Measurements from ENCODE around the gene MAP4K3.

MAP4K3 gene

GRCh38 chr2:39228413-39229209, 208.5 kb downstream of the MAP4K3 start:
- DNase-seq, result no peak

DNA sequence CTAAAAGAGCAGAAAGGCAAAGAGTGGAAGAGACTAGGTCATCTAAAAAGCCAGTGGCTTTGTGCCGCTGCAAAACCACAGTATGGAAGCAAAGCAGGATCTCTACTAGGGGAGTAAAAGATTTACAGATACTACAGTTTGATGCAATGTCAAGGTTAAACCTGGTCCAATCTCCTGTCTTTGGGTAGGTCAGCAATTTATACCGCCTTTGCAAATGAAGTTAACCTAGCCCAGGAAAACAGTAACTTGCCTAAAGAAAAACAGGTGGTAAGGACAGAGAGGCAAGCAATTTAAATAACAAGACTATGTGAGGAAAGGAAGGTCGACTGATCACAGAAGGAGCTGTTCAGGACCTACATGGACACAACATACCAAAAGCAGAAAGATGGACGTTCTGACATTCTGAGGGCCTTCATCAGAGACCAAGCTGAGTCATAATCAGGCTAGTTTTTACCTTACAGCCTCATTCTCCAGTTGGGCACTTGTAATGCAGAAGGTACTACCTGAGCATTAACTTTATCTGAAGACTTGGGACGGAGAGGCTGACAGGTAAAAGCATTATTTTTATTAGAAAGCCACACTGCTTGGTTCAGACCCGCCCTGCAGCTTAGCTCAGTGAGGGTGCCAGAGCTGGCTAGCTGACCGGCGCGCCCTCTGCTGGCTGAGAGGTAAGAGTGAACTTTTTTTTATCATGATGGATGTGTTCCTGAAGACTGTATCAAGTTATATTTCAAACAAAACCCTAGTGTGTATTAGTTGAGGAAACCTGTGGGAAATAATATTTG, 209.3 kb downstream of the MAP4K3 start:
- no peak for DNase-seq

DNA sequence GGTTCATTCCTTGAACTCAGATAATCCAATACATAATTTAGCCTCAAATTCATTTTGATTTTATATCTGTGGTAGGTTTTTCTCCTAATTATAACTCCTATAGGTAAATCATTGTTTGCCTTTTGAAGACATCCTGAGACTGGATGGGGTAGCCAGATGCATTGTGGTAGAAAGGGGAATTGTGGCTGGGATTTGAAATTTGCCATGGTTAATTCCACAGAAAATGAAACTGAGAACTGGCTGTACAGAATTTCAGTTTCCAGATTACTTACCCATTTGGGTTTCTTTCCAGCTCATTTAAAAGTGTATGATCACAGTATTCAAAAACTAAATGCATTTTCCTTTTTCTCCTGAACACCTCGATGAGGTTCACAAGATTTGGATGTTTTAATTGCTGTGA, 211.5 kb downstream of the MAP4K3 start:
- no peak for DNase-seq

DNA sequence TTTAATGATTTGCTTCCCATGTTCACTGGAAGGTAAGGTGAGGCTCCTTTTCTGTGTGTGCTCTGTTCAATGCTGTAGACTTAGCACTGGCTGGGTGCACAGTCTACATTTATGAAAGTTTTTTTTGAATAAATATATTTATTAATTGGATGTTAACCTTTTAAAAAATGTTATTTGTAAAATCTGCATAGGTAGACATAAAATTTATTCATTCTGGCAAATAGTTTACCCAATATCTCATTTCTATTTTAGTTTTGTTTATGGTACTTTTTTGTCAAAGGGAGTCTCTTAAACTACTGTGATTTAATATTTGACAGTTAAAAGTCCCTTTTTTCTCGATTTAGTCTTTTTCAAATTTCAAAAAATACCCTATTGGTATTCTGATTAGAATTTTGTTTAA, 213.2 kb downstream of the MAP4K3 start:
- DNase-seq, result no peak

DNA sequence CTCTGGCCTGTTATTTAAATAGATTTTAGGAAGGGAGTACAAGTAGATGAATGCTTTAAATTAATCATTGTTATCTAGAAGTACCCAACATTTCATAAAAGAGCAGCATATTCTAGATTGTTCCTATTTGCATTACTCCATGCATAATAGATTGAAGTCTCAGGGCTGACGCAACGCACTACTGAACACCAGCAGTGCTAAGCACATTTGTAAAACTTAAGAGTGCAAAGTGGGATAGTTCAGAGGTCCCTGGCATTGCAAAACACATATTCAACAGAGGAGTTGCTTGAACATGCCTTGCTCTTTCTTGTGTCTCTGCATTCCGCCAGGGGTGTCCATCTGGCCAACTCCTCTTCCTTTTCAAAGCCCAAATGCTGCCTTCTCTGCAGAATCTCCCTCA, 215.6 kb downstream of the MAP4K3 start:
- DNase-seq, result no peak

DNA sequence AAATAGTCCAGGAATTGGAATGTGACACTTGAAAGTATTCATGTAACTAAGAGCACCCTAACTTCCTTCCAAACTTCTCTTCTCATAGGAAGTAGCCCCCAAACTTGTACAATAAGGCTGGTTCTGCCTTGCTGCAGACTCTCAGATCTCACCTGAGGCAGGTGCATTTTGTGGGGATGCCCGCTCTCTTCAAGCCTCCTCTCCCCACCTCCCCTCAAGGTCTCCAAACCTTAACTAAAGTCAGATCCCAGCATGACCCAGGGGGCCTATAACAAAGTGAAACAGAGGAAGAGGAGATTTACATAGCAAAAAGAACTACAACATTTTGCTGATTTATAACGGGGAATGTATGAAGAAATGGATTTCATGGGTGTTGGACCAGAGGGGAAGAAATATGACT, 216.9 kb downstream of the MAP4K3 start:
- no peak for DNase-seq

GRCh38 chr2:39218391-39218790, 218.7 kb downstream of the MAP4K3 start:
- DNase-seq, result no peak

GRCh38 chr2:39217192-39217550, 219.9 kb downstream of the MAP4K3 start:
- no peak for DNase-seq

GRCh38 chr2:39216346-39217191, 220.5 kb downstream of the MAP4K3 start:
- DNase-seq, result no peak

DNA sequence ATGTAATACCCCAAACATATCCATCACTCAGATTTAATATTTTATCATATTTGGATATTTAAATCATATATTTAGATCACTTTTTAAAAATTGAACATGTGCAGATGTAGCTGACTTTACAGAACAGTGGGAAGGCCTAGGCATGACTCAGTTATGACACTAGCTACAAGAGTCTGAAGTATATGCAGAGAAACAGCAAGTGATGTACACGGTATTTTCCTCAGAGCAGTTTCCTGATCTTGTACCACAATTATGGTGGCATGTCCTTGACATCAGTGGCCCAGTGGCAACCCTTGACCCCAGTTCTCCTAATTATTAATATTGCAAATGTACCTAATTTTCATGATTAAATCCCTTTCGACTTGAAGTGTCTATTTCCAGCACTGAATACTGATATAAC, 221.5 kb downstream of the MAP4K3 start:
- no peak for DNase-seq

- no peak for DNase-seq
Observed at GRCh38 chr2:39213015-39213414, 224.1 kb downstream of the MAP4K3 start.

GRCh38 chr2:39210846-39211245, 226.2 kb downstream of the MAP4K3 start:
- no peak for DNase-seq

DNA sequence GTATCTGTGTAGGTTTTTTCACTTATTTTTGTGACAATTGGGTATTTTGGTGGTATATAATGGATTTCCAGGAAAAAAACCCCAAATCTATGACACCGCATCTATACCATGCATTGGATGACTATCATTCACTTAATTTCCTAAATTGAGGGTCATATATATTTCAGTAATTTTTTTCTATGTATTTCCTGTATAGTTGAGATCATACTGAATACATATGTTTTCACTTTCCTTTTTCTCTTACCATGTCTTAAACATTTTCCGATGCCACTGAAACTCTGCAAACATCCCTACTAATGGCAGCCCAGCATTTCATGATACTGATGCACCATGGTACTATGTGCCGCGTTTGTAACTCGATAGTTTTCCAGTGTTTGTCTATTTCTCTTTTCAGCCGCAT, 233.7 kb downstream of the MAP4K3 start:
- no peak for DNase-seq

GRCh38 chr2:39202639-39203369, 234.3 kb downstream of the MAP4K3 start:
- no peak for DNase-seq

Measured in DMS 273 treated with DMSO at 0.1 percent for 48 hours (cell line).